CD8-positive, alpha-beta memory T cell (primary cell): ENCODE measurements around the gene IQCN. TPM values are rescaled to one million over a fixed set of nuclear protein-coding genes. Genes with fewer than 3 reads are reported as not detected.

ENCODE experiments used
- CTCF ChIA-PET: fragments of 350-600 bp; sonication (Branson Sonifier 250); formaldehyde crosslinking; loops from one replicate; lab custom pipeline; 2021; ENCODE audit warnings: antibody characterized with exemption; lab: Charles Lee
- POLR2A ChIA-PET: fragments of 350-600 bp; sonication (Branson Sonifier 250); formaldehyde crosslinking; loops from one replicate; lab custom pipeline; 2021; ENCODE audit warnings: antibody characterized with exemption; lab: Charles Lee
- DNase-seq, 5 donors: peaks; one replicate each; pipeline versions ENCODE4 v3.0.0 to v3.0.0-alpha.2; 2020 to 2022; ENCODE audit warnings: mixed read lengths in 1 of 5
- H3K27ac ChIP-seq: one replicate; pipeline ENCODE4 v1.7.0; 2013; ENCODE audit warnings: low read depth, mild to moderate bottlenecking, low read length, moderate library complexity
- H3K27me3 ChIP-seq: 2 replicates; pipeline ENCODE4 v1.7.0; 2013; ENCODE audit warnings: low read length, mild to moderate bottlenecking; ENCODE audit not compliant: insufficient read depth, poor library complexity, severe bottlenecking
- H3K36me3 ChIP-seq: 2 replicates; pipeline ENCODE4 v1.7.0; 2013; ENCODE audit warnings: mild to moderate bottlenecking, low read length, moderate library complexity; ENCODE audit not compliant: insufficient read depth
- H3K4me1 ChIP-seq: 2 replicates; pipeline ENCODE4 v1.7.0; 2013; ENCODE audit warnings: mild to moderate bottlenecking, low read length, moderate library complexity; ENCODE audit not compliant: insufficient read depth
- H3K4me3 ChIP-seq: 2 replicates; pipeline ENCODE4 v1.7.0; 2013; ENCODE audit warnings: mild to moderate bottlenecking, low read length
- H3K9me3 ChIP-seq: 2 replicates; pipeline ENCODE4 v1.7.0; 2013; ENCODE audit warnings: mild to moderate bottlenecking, low read length
- H3K27ac Mint-ChIP-seq, 8 donors: one replicate each; pipeline ENCODE4 v1.8.0; 2020 to 2021; ENCODE audit warnings: mixed read lengths in 8 of 8, mild to moderate bottlenecking in 6 of 8, inconsistent platforms in 3 of 8, moderate library complexity in 3 of 8
- H3K27me3 Mint-ChIP-seq, 2 donors: one replicate each; pipeline ENCODE4 v1.8.0; 2020 to 2021; ENCODE audit warnings: mixed read lengths in 2 of 2, mild to moderate bottlenecking in 1 of 2, moderate library complexity in 1 of 2
- H3K36me3 Mint-ChIP-seq, 3 donors: one replicate each; pipeline ENCODE4 v1.8.0; 2020 to 2021; ENCODE audit warnings: mixed read lengths in 3 of 3, inconsistent platforms in 1 of 3, mild to moderate bottlenecking in 1 of 3
- H3K4me1 Mint-ChIP-seq, 3 donors: one replicate each; pipeline ENCODE4 v1.8.0; 2020 to 2021; ENCODE audit warnings: mixed read lengths in 3 of 3, inconsistent platforms in 1 of 3, mild to moderate bottlenecking in 1 of 3
- H3K4me3 Mint-ChIP-seq, 7 donors: one replicate each; pipeline ENCODE4 v1.8.0; 2020 to 2021; ENCODE audit warnings: mixed read lengths in 7 of 7, mild to moderate bottlenecking in 6 of 7, moderate library complexity in 4 of 7, inconsistent platforms in 2 of 7
- H3K9me3 Mint-ChIP-seq, 5 donors: one replicate each; pipeline ENCODE4 v1.8.0; 2020 to 2022; ENCODE audit warnings: mixed read lengths in 5 of 5, mild to moderate bottlenecking in 3 of 5, moderate library complexity in 2 of 5, inconsistent platforms in 1 of 5
- polyA plus RNA-seq: library from polyadenylated mRNA; unstranded; fragments of 300-500 nt; fragmentation: Illumina TruSeq; gene quantifications from one replicate; pipeline ENCODE4 v1.2.3, GENCODE V29; 2021
- total RNA-seq, 2 experiments: library from RNA; stranded (reverse); gene quantifications; one replicate each; pipeline ENCODE4 v1.2.3, GENCODE V29; 2021

Gene IQCN
- total and polyA plus RNA-seq, 3 experiments from 2014 or later: 0.31 to 1.3 (median 1.3) TPM

DNA sequence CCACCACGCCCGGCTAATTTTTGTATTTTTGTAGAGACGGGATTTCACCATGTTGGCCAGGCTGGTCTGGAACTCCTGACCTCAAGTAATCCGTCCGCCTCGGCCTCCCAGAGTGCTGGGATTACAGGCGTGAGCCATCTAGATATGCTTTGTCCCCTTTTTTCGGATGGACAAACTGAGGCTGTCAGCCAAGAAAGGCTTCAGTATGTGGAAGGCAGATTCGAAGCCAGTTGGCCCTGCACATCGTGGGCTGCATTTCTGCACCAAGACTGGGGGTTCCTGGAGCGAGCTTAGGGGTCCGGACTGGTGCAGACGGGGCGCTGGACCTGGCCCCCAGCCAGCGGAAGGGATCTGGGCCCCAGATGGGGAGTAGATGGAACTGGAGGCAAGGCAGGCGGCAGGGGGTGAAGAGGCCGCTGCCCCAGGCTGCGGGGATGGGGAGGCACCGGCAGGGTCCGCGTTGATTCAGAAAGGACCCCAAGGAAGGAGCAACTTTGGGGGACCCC, 16.8 kb upstream of the IQCN start:
- peak overlapping the region; percentile 86 for H3K4me3 ChIP-seq
- POLR2A ChIA-PET: interaction anchor here (2.1 to 5.0 kb wide), 4 partner anchors 10 to 31 kb away, joined by 6 to 192 read pairs (median 38); partner anchors contain the start of genes JUND and LSM4
- peak in 1 of 5 donors; percentile 62 for DNase-seq

GRCh38 chr19:18290302-18291018, 16.2 kb upstream of the IQCN start:
- Mint-ChIP-seq H3K36me3 (peaks cover 0 to 3% (median 0%) of the 10 kb centered on the region in 3 donors), H3K4me3 (peak overlapping the region; percentile 15 to 95 (median 85)), H3K27me3 (peaks cover 0 to 3% of the 10 kb centered on the region in 2 donors), H3K4me1 (peaks cover 48 to 72% (median 64%) of the 10 kb centered on the region in 3 donors), H3K9me3 (peaks cover 0 to 1% (median 0%) of the 10 kb centered on the region in 5 donors), H3K27ac (peak overlapping the region; percentile 94 to 99 (median 96))
- Histone ChIP-seq H3K27ac (peak overlapping the region; percentile 99), H3K27me3 (no peaks in the 10 kb centered on the region), H3K9me3 (no peaks in the 10 kb centered on the region), H3K4me3 (peak overlapping the region; percentile 86), H3K4me1 (peaks cover 52% of the 10 kb centered on the region), H3K36me3 (no peaks in the 10 kb centered on the region)
- ChIA-PET CTCF (interaction anchor here (1.3 to 6.5 kb wide), 3 partner anchors 10 to 15 kb away, joined by 4 to 96 read pairs (median 35); partner anchors contain the start of gene JUND), POLR2A (interaction anchor here (0.6 to 5.0 kb wide), 4 partner anchors 10 to 32 kb away, joined by 5 to 192 read pairs (median 26); partner anchors contain the start of genes JUND and LSM4)
- DNase-seq: peak; percentile 73 to 92 (median 81)

More for the DNA sequence above, 16.8 kb upstream of the IQCN start:
- Histone ChIP-seq H3K4me1 (peaks cover 52% of the 10 kb centered on the region), H3K9me3 (no peaks in the 10 kb centered on the region), H3K36me3 (no peaks in the 10 kb centered on the region), H3K27me3 (no peaks in the 10 kb centered on the region), H3K27ac (peak overlapping the region; percentile 99)
- CTCF ChIA-PET: interaction anchor here (1.3 to 6.5 kb wide), 3 partner anchors 11 to 16 kb away, joined by 4 to 96 read pairs (median 35); partner anchors contain the start of gene JUND
- Mint-ChIP-seq H3K27ac (peak overlapping the region; percentile 94 to 99 (median 96)), H3K27me3 (peaks cover 0 to 3% of the 10 kb centered on the region in 2 donors), H3K4me1 (peaks cover 46 to 68% (median 64%) of the 10 kb centered on the region in 3 donors), H3K4me3 (peak overlapping the region; percentile 15 to 95 (median 85)), H3K9me3 (peaks cover 0 to 1% (median 0%) of the 10 kb centered on the region in 5 donors), H3K36me3 (peaks cover 0 to 3% (median 0%) of the 10 kb centered on the region in 3 donors)

DNA sequence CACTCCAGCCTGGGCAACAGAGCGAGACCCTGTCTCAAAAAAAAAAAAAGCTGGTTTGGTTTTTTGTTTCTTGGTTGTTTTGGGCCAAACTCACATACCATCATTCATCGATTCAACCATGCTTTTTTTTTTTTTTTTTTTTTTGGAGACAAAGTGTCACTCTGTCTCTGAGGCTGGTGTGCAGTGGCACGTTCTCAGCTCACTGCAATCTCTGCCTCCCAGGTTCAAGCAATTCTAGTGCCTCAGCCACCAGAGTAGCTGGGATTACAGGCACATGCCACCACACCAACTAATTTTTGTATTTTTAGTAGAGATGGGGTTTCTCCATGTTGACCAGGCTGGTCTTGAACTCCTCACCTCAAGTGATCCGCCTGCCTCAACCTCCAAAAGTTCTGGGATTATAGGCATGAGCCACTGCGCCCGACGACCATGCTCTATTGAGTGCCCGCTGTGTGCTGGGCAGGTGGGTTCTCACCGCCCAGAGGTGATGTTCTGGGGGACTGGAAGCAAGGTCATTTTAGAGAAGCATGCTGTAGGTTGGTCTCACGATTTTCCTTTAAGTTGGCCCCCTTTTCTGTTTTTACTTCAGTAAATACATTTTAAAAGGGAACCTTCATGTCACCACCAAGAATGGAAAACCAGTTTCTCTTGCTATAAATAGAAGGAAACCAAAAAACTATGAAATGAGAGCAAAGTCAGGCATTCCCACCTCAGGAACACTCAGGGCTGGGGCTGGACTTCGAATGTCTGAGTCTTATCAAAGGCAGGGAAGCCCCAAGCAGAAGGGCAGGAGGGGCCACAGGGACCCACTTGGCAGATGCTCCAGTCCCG, 15.4 kb upstream of the IQCN start:
- H3K4me1 ChIP-seq: peaks cover 54% of the 10 kb centered on the region
- peaks cover 0 to 3% of the 10 kb centered on the region in 2 donors for H3K27me3 Mint-ChIP-seq
- no peaks in the 10 kb centered on the region for H3K27me3 ChIP-seq
- ChIA-PET CTCF (interaction anchor here (0.8 to 6.5 kb wide), 5 partner anchors 10 to 98 kb away, joined by 3 to 96 read pairs (median 4); partner anchors contain the start of gene JUND), POLR2A (interaction anchor here (0.6 to 5.0 kb wide), 3 partner anchors 9 to 33 kb away, joined by 5 to 192 read pairs (median 6); partner anchors contain the start of genes JUND and LSM4)
- H3K4me3 ChIP-seq: no peak overlapping the region
- peaks cover 52 to 74% (median 66%) of the 10 kb centered on the region in 3 donors for H3K4me1 Mint-ChIP-seq
- H3K9me3 ChIP-seq: no peaks in the 10 kb centered on the region
- H3K9me3 Mint-ChIP-seq: peaks cover 0 to 1% (median 0%) of the 10 kb centered on the region in 5 donors
- peak overlapping the region; percentile 99 for H3K27ac ChIP-seq
- H3K4me3 Mint-ChIP-seq: peak overlapping the region in 6 of 7 donors; percentile 14 to 95 (median 76)
- DNase-seq: peak in 1 of 5 donors; percentile 47
- H3K36me3 Mint-ChIP-seq: peaks cover 0 to 3% (median 0%) of the 10 kb centered on the region in 3 donors
- no peaks in the 10 kb centered on the region for H3K36me3 ChIP-seq
- peak overlapping the region; percentile 77 to 99 (median 96) for H3K27ac Mint-ChIP-seq

DNA sequence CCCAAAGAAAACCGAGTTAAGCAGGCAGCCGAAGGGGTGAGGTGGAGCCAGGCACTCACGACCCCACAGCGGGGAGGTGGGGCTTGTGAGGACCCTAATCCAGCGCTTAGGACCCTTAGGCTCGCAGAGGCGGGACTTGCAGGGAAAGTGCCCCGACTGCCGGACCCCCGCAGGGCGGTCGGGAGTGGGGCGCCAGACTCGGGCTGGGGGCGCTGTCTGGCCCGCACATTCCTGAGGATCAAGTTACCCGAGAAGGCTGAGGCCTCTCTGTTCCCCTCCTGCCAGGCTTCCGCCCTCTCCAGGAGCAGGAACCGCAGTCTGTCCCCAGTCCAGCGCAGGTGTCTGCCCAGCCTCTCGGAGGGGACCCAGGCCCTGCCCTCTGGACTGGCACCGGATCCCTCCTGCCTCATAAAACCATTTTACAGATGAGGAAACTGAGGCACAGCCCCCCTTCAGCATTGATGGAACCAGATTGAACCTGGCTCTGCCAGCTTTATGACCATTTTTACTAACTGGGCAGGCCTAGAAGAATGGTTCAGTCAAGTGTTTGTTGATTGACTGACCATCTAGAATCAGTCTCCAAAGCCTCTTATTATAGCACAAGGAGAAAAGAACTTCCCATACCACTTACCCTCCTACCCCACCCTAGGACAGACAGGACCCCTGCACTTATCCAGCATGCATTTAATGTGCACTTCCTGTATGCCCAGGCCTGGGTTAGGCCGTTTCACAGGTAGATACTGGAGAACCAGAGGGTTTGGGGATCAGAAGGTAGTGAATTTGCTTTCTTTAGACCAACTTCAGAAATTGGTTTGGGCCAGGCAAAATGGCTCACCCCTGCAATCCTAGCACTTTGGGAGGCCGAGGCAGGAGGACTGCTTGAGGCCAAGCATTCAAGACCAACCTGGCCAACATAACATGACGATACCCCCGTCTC, 13.9 kb upstream of the IQCN start:
- no peak overlapping the region for H3K4me3 ChIP-seq
- ChIA-PET POLR2A (interaction anchor here (0.6 to 1.9 kb wide), 2 partner anchors 16 to 44 kb away, joined by 5 to 6 read pairs; no protein-coding TSS in a partner anchor), CTCF (interaction anchor here (0.9 to 6.5 kb wide), 3 partner anchors 8 to 22 kb away, joined by 3 to 96 read pairs (median 35); partner anchors contain the start of gene JUND)
- Mint-ChIP-seq H3K36me3 (peaks cover 0 to 3% (median 0%) of the 10 kb centered on the region in 3 donors), H3K27me3 (peaks cover 0 to 1% of the 10 kb centered on the region in 2 donors), H3K9me3 (peaks cover 0 to 1% (median 0%) of the 10 kb centered on the region in 5 donors), H3K4me3 (no peak overlapping the region), H3K27ac (peak overlapping the region in 3 of 8 donors; percentile 23 to 96 (median 89)), H3K4me1 (peaks cover 41 to 63% (median 55%) of the 10 kb centered on the region in 3 donors)
- no peak overlapping the region for H3K27ac ChIP-seq
- no peaks in the 10 kb centered on the region for H3K36me3 ChIP-seq
- no peak for DNase-seq
- H3K27me3 ChIP-seq: no peaks in the 10 kb centered on the region
- no peaks in the 10 kb centered on the region for H3K9me3 ChIP-seq
- peaks cover 44% of the 10 kb centered on the region for H3K4me1 ChIP-seq

GRCh38 chr19:18286973-18287635, 12.9 kb upstream of the IQCN start:
- Mint-ChIP-seq H3K36me3 (peaks cover 0 to 3% (median 0%) of the 10 kb centered on the region in 3 donors), H3K4me3 (peak overlapping the region in 1 of 7 donors; percentile 31), H3K4me1 (peaks cover 46 to 65% (median 61%) of the 10 kb centered on the region in 3 donors), H3K27ac (peak overlapping the region in 7 of 8 donors; percentile 46 to 92 (median 87)), H3K9me3 (peaks cover 0 to 1% (median 0%) of the 10 kb centered on the region in 5 donors), H3K27me3 (peaks cover 0 to 5% of the 10 kb centered on the region in 2 donors)
- Histone ChIP-seq H3K27ac (no peak overlapping the region), H3K4me3 (no peak overlapping the region), H3K4me1 (peaks cover 47% of the 10 kb centered on the region), H3K9me3 (no peaks in the 10 kb centered on the region), H3K36me3 (no peaks in the 10 kb centered on the region), H3K27me3 (no peaks in the 10 kb centered on the region)
- ChIA-PET CTCF (no interaction called here), POLR2A (interaction anchor here (1.9 kb wide), 1 partner anchor 17 kb away, joined by 6 read pairs; no protein-coding TSS in a partner anchor)
- no peak for DNase-seq

- Mint-ChIP-seq H3K9me3 (peaks cover 0 to 4% (median 3%) of the 10 kb centered on the region in 5 donors), H3K27ac (peak overlapping the region; percentile 51 to 94 (median 90)), H3K4me1 (peaks cover 33 to 47% (median 41%) of the 10 kb centered on the region in 3 donors), H3K4me3 (peak overlapping the region; percentile 42 to 85 (median 59)), H3K27me3 (peaks cover 0 to 12% of the 10 kb centered on the region in 2 donors), H3K36me3 (peaks cover 0 to 7% (median under 1%) of the 10 kb centered on the region in 3 donors)
- no peak for DNase-seq
- peak overlapping the region; percentile 25 for H3K27ac ChIP-seq
- ChIA-PET POLR2A (interaction anchor here (1.0 to 1.5 kb wide), 3 partner anchors 8 to 33 kb away, joined by 3 to 10 read pairs (median 3); no protein-coding TSS in a partner anchor), CTCF (interaction anchor here (0.8 to 1.6 kb wide), 4 partner anchors 8 to 37 kb away, joined by 3 to 5 read pairs (median 4); no protein-coding TSS in a partner anchor)
- no peaks in the 10 kb centered on the region for H3K36me3 ChIP-seq
- no peak overlapping the region for H3K4me3 ChIP-seq
- peaks cover 30% of the 10 kb centered on the region for H3K4me1 ChIP-seq
- no peaks in the 10 kb centered on the region for H3K9me3 ChIP-seq
- H3K27me3 ChIP-seq: no peaks in the 10 kb centered on the region
These were observed 10.6 kb upstream of the IQCN start for GRCh38 chr19:18284712-18285360.
